NAMALWA (cell line): ENCODE data around the gene NOTCH2NLA.
"Not testable (repeated sequence)": the region's sequence is repeated elsewhere in the genome, so short reads cannot be mapped to it uniquely, and the experiment has no call there.

Experiments used
- DNase-seq: peaks from one replicate; pipeline ENCODE4 v3.0.0-alpha.2; 2015; ENCODE audit warnings: low spot score

Gene NOTCH2NLA

GRCh38 chr1:146228710-146229477, at the start of gene NOTCH2NLA:
Gene NOTCH2NLA (minus strand): TSS chr1:146229021. CDS start chr1:146189337, 39,684 bp downstream.
- DNase-seq, result peak; percentile 24

- not testable (repeated sequence) for DNase-seq
Measured at GRCh38 chr1:146278346-146278745, 49.5 kb upstream of the NOTCH2NLA start.

DNA sequence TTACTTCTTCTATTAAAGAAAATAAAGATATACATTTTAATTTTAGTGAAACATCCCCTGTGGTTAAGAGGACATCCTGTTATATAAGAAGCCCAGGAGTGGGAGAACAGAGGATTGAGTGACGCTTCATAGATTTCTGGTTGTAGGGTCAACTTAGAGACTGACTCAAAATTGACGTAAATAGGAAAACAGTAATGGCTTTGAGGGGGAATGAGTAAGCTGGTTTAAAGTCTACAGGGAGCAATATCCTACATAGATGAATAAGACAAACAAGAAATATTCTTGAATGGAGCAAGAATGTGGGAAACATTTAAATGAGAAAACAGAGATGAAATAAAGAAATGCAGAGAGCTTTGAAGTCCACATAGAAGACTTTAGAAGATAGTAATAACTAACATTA, 48.3 kb upstream of the NOTCH2NLA start:
- DNase-seq, result not testable (repeated sequence)

DNA sequence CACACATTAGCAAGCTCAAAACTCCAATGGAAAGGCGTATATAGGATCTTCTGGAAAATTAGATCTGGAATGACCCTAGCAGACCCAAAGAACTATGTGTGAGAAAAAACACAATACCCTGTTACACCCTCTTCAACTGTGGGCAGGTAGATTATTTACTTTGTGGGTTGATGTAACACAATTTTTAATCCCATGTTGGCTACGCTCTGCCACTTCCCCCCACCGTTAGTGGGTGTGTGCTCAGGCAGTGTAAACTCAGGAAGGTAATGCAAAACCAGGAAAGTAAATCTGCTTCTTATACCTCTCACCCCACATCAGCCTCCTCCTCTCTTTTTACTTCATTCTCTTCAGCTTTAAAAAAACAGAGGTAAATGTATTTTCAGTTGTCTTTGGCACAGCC, 45.3 kb upstream of the NOTCH2NLA start:
- DNase-seq, result not testable (repeated sequence)

GRCh38 chr1:146273194-146273593, 44.4 kb upstream of the NOTCH2NLA start:
- not testable (repeated sequence) for DNase-seq

DNA sequence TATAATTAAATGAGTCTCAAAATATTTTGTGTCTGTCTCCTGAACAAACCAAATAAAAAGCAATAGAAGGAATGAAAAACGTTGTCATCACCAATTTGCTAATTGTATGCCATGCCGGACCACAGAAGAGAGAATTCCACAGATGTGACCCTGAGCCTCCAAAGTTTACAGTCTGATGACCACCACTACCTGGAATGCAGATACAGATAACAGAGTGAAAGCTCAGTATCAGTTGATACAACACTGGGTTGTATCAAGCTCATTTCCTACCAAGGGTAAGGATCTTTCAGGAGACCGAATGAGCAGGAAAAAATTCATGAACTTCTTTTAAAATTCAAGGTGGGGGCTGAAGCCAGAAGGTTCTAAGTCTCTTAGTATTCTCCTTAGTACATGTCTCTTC, 43.9 kb upstream of the NOTCH2NLA start:
- not testable (repeated sequence) for DNase-seq

- DNase-seq, result not testable (repeated sequence)
Measured at GRCh38 chr1:146271977-146272376, 43.2 kb upstream of the NOTCH2NLA start.

GRCh38 chr1:146270129-146270528, 41.3 kb upstream of the NOTCH2NLA start:
- DNase-seq, result not testable (repeated sequence)

DNA sequence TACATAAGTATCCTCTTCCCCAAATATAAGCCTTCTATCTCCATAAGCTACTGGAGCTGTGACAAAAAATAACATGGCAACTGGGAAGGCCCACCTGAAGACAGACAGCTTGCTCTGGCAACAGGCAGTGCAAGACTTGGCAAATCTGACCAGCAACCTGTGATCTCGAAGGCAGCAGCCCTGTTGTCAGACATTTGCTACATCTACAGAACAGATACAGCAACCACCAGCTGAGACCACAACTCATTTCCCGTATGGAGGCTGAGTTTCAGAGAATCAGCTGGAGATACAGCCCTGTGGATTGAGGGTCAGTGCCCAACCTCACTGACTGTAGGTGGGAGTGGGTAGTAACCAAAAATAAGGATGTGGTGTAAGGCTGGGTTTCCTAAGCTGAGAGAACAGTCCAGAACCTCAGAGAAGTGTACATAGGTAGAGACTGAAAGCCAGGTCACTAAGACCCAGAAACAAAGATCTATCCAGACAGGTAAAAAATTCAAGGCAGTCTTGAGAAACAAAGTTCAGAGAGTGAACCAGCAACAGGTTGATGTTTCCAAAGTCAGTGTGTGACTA, 37.4 kb upstream of the NOTCH2NLA start:
- not testable (repeated sequence) for DNase-seq

DNA sequence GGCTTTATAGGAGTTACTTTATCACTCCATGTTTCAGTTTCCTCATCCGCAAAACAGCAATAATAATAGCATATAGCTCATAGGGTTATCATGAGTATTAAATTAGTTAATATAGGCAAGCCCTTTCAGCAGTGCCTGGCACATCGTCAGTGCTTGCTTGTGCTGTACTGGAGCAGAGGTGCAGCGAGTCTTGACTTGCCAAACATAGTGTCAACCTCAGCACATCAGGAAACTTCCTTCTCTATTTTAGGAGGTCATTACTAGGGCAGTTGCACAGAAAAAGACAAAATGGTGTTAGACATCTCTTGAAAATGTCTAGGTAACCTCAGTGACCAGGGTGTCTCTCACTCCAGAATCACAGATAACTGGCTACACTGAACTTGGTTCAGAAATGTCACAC, 35.9 kb upstream of the NOTCH2NLA start:
- DNase-seq, result not testable (repeated sequence)

- DNase-seq, result not testable (repeated sequence)
Measured at GRCh38 chr1:146260006-146260730, 31.3 kb upstream of the NOTCH2NLA start.

GRCh38 chr1:146257992-146258552, 29.3 kb upstream of the NOTCH2NLA start:
- not testable (repeated sequence) for DNase-seq

- DNase-seq, result not testable (repeated sequence)
Measured at GRCh38 chr1:146254569-146255197, 25.9 kb upstream of the NOTCH2NLA start.

GRCh38 chr1:146253249-146253855, 24.5 kb upstream of the NOTCH2NLA start:
- DNase-seq, result not testable (repeated sequence)

GRCh38 chr1:146251523-146251922, 22.7 kb upstream of the NOTCH2NLA start:
- DNase-seq, result not testable (repeated sequence)

DNA sequence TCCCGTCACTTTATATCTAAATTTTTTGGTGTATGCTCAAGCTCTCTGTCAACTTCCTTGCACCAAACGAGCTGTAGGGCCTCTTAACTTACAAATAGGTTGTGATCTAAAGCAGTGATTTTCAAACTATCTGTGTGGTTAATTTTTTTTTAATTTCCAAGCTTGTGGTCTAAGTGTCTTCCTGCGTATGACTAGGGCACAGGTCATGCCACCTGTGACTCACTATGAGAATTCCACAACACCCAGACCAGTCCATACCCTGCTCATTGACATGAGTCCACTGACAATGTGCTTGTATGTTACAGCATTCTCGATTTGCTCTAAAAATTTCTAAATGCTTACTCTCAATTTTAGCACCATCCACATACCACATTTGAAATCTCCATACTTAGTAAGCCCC, 19.8 kb upstream of the NOTCH2NLA start:
- not testable (repeated sequence) for DNase-seq

- DNase-seq, result not testable (repeated sequence)
Measured at GRCh38 chr1:146236626-146237025, 7.8 kb upstream of the NOTCH2NLA start.

DNA sequence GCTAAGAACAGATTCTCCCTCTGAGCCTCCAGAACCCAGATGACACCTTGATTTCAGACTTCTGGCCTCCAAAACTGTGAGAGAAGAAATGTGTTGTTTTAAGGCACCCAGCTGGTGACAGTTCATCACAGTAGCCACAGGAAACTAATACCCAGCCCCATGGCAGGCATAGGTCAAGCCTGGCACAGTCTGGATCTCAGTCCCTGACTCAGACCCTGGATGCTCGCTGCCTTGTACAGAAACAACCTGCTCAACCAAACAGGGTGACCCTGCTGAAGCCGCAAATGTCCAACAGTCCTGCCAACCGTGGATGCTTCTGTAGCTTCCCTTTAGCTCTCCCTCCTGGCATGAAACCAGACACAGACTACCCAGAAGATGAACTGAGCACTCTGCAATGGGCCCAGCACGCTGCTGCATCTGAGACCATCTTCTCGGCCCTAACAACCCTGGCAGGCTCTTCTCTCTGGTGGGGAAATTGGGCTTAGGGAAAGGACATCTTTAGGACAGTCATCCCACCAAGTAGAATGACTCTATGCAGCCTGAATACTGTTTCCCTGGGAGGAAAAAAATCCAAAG, 7.3 kb upstream of the NOTCH2NLA start:
- DNase-seq, result not testable (repeated sequence)

DNA sequence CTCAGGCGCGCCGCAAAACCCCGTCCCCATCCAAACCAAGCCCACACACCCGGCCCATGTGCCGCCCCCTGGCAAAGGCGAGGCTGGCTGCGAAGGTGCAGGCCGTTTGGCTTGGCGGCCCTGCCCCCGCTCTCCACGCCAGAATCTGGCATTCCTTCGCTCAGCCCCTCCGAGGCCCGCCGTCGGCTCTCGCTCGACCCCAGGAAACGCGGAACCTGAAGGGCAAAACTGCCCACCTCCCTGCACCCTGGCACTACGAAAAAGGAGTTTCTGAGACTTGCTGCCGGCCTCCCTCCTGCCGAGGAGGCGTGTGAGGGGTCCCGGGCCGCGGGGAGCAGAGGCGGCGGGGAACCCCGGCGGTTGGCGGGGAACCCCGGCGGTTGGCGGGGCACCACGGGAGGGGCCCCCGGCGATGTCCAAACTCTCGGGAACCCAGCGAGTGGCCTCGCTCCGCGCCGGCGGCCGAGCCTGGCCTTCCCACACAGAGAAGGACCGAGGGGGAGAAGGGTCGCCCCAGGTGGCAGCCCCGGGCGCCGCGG, 608 bp downstream of the NOTCH2NLA start:
- not testable (repeated sequence) for DNase-seq

GRCh38 chr1:146174531-146174930, 54.3 kb downstream of the NOTCH2NLA start:
- not testable (repeated sequence) for DNase-seq

- DNase-seq, result not testable (repeated sequence)
Measured at GRCh38 chr1:146167740-146168139, 61.1 kb downstream of the NOTCH2NLA start.
